GM12872 (cell line): ENCODE data around the gene CD79A.

Source experiments
- CTCF ChIP-seq: IDR thresholded peaks from 3 replicates; pipeline ENCODE4 v1.5.1; 2011; ENCODE audit warnings: low read depth, mild to moderate bottlenecking, low read length, moderate library complexity; ENCODE audit not compliant: insufficient read depth

The CD79A gene

GRCh38 chr19:41909706-41910105, 32.6 kb downstream of the CD79A start:
- TF ChIP-seq CTCF: no peak

- no peak for TF ChIP-seq CTCF
Observed at GRCh38 chr19:41910240-41910991, 33.3 kb downstream of the CD79A start.

- TF ChIP-seq CTCF: no peak
Observed at GRCh38 chr19:41910992-41911888, 34.2 kb downstream of the CD79A start.

GRCh38 chr19:41911889-41912731, 35.0 kb downstream of the CD79A start:
- TF ChIP-seq CTCF: no peak

- TF ChIP-seq CTCF: no peak
Observed at GRCh38 chr19:41912899-41913537, 35.9 kb downstream of the CD79A start.

GRCh38 chr19:41913538-41914423, 36.7 kb downstream of the CD79A start:
- TF ChIP-seq CTCF: no peak
